ENCODE measurements around the gene PPP1R14C. TPM values are rescaled to one million over a fixed set of nuclear protein-coding genes. Genes with fewer than 3 reads are reported as not detected.
"Not testable (repeated sequence)": the region's sequence is repeated elsewhere in the genome, so short reads cannot be mapped to it uniquely, and the experiment has no call there.

Gene PPP1R14C
- polyA plus RNA-seq, 4 donors = 19.0 to 23.3 (median 21.3) TPM

DNA sequence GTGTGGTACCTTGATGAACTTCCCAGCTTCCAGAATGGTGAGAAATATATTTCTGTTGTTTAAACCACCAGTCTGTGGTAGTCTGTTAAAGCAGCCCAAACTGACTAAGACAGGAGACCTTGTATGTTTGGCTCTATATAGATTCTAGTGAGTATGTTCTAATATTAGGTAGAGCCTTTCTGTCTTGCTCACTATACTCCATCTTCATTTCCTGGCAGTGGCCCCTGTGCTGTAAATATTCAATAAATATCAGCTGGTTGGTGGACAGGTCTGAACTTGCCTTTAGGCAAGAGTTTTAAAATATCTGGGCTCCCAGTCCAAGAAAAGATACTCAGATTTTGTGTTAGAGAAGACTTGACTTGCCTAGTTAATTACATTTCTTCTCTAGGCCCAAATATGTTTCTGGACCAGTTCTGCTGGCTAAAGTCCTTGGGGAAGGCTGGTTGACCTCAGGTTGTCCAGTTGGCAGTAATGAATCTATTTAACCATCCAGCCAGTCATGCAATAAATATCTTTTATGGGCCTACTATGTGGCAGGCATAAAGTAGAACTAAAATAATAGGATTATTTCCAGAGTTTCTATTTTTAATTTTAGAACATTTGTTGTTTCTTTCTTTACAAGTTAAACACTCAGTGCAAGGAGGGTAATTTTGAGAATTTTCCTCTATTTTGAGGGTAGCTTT is 22.3 kb downstream of the PPP1R14C start:
- no peak for DNase-seq (ENCODE audit: low read depth in 4 of 4, low spot score in 2 of 4)

DNA sequence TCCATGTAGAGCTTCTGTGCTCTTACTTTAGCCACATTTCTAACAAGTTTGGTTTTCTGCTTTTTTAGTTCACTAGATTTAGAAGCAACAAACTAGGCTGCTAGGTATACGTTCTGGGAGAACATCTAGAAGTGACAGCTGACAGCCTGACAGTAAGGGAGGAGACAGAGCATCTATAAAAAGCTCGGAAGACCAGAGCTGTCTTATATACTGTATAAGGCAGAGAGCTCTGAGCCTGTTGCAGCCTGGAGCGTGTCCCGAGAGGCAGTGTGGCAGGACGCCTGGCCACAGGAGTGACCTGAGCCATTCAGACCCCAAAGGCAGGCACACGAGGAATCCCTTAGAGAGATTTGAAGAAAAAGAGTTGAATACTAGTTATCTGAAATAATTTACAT is 24.6 kb downstream of the PPP1R14C start:
- no peak for DNase-seq (ENCODE audit: low read depth in 4 of 4, low spot score in 2 of 4)

DNA sequence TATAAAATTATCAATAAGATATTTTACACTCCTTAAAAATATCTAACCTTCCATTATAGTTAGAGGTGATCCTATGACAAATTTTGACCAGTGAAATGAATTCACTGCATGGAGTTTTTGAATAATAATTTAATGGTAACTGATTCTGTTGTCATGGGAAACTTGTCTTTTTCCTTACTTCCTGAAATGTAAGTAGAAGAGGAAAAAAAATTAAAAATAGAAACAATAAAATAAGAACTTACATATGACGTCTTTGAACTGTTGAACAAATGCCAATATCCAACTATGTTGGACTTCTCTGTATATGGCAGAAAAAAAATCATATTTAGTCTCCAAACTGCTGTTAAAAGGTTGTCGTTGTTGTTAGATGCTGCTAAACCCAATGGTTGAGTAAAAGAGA is 26.3 kb downstream of the PPP1R14C start:
- no peak for DNase-seq (ENCODE audit: low read depth in 4 of 4, low spot score in 2 of 4)

DNA sequence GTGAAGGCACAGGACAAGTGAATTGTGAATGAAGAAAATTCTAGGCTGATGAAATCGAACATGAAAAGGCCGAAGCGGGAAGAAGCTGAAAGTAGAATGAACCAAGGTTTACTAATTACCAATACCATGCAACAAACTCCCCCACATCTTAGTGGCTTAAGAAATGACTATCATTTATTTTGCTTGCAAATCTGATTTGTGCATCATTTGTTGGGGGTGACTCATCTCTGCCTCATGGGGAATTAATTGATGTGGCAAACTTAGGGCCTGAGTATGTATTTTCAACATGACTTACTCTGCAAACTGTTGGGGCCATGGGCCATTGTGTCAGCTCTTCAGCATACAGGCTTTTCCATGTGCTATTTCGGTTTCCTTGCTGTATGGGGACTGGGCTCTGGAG is 26.8 kb downstream of the PPP1R14C start:
- no peak for DNase-seq (ENCODE audit: low read depth in 4 of 4, low spot score in 2 of 4)

DNA sequence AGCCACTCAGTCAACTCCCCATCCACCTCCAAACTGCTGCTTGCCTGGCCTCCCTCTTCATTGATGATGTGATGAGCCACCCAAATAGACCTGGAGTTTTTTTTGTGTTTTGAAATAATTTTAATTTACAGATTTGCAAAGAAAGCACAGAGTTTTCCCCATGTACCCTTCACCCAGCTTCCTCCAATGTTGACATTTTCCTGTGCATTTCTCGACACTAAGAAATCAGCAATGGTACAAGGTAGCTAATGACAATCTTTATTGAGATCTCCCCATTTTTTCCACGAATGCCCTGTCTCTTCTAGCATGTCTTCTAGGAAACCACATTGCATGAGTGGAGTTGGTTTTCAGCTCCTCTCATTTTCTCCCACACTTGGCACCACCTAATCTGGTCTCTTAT is 30.1 kb downstream of the PPP1R14C start:
- DNase-seq (ENCODE audit: low read depth in 4 of 4, low spot score in 2 of 4) = no peak

DNA sequence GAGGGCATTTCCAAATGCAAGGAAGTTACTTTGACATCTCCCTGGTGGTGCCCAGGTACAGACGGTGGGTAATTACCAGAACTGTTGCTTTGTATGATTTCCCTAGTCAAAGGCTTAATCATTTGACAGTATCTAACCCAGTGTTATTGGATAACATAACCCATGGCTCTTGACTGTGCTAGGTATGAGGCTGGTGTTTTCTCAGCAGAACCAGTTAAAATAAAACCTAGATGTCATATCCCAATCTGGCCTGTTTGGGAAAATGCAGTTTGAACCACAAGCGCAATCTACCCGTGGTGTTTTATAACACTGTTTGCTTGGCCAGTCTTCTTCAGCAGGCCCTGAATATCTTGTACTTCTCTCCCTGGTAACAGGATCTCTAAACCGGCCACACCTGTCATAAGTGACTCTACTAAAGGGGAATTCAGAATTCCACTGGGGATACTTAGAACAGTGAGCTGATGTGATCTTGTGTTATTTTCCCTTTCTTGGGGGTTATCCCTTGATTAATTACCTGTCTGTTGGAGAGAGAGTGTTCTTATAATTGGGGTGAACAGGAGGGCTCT is 32.8 kb downstream of the PPP1R14C start:
- DNase-seq (ENCODE audit: low read depth in 4 of 4, low spot score in 2 of 4) = no peak

DNA sequence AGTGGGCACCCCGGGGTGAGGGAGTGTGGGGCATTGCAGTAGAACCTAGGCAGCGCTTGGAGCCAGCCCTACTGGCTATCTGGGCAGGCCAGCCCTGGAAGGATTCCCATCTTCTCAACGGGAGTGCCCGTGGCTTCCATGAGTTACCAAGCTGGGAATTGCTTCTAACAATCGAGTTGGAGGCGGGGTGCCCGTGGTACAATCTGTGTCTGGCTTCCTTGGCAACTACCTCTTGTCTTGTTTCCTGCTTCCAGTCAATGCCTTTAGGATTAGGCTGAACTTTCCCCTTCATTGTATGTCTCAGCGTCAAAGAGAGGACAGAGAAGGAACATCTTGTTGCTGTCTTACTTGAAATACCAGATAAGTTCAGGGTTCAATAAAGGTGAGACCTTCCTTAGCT is 33.3 kb downstream of the PPP1R14C start:
- no peak for DNase-seq (ENCODE audit: low read depth in 4 of 4, low spot score in 2 of 4)

DNA sequence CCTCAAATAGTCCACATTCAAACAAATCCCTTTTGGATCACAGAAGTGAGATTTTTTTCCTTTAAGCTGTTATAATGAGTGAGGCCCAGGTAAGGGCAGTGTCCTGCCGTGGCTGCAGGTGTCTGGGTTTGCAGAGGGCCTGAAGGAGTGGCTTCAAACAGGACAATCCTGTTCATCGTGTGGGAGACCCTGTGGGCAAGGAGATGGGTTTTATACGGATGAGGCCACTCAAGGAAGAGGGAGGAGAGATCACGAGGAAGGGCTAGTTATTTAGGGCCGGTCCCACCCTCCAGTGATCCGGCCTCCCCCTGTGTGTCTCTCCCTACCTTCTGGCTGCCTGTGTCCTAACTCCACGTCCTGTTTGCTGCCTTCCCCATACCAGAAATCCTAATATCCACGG is 33.8 kb downstream of the PPP1R14C start:
- DNase-seq (ENCODE audit: low read depth in 4 of 4, low spot score in 2 of 4) = no peak

DNA sequence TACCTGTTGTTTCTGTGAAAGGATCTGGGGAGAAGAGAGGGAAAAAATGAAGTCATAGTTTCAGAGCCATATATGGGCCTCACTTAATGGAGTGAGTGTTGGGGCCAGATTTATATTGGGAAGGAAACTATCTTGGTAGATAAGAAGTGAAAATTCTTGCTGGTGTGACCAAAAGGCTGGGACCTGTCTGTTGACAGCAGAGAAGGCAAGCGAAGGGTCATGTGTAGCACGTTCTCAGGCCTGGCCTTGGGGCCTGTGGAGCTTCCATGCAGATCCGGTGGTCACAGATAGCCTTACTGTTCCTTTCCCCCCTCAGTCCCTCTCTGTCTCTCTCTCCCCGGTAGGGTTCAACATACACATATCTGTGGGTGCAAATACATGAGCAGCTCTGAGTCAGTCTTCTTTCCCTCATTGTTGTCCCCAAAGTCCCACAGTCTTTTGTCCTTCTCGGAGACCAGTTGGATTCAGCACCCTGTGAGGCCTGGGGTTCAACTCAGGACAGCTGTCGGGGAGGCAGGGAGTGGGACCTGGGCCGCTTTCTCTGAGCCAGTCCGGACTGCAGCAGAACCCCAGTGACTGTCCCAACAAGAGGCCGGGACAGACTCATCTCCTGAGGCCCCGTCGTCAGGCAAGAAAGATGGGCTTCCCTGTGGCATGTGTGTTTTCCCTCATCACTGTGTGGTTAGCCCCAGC is 34.6 kb downstream of the PPP1R14C start:
- no peak for DNase-seq (ENCODE audit: low read depth in 4 of 4, low spot score in 2 of 4)

DNA sequence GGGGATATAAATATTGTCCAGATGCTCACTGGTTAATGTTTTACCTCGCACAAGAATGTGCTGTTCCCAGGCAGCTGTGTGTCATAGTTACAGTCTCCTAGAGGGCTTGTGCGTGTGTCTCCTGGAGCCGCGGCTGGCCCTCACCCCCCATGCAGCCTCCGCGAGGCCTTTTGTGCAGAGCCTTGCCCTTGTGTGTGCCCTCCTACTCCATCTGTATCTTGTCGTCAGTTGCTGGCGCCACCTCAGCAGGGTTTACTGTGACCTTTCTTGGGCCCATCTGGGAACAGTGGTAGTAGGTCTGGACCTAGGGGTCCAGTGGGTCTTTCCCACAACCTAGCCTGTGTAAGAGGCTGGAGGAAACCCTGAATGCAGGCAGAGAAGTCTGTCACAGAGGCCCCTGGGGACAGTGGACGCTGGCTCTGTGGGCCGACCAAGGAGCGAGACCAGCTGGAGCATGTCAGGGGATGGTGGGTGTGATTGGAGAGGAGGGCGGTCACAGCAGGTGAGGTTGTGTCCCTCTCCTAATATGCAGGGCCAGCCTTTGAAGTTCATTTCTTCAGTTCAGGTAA is 35.2 kb downstream of the PPP1R14C start:
- peak in 1 of 4 donors; percentile 56 for DNase-seq (ENCODE audit: low read depth in 4 of 4, low spot score in 2 of 4)

DNA sequence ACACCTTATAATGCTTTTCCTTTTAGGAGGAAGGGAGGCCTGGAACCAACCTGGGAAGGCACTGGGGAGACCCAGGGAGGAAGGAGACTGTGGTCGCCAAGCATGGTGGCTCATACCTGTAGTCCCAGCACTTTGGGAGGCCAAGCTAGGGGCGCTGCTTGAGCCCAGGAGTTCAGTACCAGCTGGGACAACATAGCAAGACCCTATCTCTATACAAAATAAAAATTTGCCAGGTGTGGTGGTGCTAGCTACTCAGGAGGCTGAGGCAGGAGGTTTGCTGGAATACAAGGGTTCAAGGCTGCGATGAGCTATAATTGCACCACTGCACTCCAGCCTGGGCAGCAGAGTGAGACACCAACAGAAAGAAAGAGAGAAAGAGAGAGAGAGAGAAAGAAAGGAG is 36.2 kb downstream of the PPP1R14C start:
- DNase-seq (ENCODE audit: low read depth in 4 of 4, low spot score in 2 of 4) = no peak

DNA sequence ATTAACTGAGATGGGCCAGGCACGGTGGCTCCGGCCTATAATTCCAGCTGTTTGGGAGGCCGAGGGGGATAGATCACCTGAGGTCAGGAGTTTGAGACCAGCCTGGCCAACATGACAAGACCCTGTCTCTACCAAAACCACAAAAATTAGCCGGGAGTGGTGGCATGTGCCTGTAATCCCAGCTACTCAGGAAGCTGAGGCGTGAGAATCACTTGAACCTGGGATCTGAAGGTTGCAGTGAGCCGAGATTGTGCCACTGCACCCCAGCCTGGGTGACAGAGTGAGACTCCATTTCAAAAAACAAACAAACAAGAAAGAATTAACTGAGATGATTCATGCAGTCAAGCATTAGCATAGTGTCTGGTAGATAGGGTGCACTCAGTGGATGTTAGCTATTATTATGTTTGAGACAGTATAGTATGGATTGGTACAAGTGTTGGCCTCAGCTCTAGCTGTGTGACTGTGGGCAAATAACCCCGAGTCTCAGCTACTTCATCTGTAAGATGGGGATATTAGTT is 37.1 kb downstream of the PPP1R14C start:
- DNase-seq (ENCODE audit: low read depth in 4 of 4, low spot score in 2 of 4) = not testable (repeated sequence)

DNA sequence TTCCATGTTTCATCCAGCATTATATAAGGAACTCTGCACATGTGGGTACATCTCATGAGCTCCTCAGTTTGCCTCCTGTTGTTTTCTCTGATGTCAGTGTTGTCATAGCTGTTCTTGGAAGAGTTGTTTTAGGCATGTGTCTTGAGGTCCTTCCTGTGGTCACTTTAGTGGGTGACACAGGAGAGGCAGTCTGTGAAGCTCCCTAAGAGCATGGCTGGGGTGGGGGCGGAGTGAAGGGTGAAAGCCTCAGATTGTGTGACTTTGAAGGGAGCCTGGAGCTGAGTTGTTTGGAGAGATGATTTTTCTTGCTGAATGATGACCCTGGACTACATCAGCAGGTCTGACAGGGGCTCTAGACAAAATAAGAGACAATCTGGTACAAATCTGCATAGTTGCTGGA is 37.7 kb downstream of the PPP1R14C start:
- no peak for DNase-seq (ENCODE audit: low read depth in 4 of 4, low spot score in 2 of 4)

DNA sequence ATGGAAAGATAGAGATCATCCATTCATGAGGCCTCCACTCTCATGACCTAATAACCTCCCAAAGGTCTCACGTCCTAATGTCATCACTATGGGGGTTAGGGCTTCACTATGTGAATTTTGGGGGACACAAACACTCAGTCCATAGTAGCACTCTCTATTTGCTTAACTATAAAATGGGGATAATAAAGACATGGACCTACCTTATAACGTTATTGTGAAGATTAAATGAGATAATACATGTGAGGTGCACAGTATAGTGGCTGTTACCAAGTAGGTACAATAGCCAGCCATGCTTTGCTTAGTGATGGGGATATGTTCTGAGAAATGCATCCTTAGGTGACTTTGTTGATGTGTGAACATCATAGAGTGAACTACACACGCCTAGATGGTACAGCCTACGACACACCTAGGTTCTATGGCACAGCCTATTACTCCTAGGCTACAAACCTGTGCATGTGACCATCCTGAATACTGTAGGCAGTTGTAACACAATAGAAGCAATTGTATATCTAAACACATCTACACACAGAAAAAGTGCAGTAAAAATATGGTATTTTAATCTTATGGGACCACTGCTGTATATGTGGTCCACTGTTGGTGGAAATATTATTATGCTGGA is 39.7 kb downstream of the PPP1R14C start:
- no peak for DNase-seq (ENCODE audit: low read depth in 4 of 4, low spot score in 2 of 4)

DNA sequence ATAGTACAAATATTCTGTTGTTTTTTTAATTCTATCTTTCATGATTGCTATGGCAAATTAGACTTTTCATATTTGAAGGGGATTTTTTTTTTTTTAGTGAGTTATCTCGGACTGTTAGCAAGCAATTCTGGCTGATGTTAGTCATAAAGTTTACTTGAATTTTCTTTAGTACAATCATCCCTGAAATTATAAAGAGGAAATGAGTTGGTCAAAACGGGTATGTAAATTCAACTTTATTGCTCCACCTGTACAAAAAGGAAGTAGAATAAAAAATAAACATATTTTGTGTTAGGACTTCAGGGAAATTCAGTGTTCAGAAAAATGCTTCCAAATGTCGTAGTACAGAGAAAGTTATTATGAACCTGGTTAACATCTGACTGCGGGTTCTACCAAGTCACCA is 40.3 kb downstream of the PPP1R14C start:
- DNase-seq (ENCODE audit: low read depth in 4 of 4, low spot score in 2 of 4) = no peak

DNA sequence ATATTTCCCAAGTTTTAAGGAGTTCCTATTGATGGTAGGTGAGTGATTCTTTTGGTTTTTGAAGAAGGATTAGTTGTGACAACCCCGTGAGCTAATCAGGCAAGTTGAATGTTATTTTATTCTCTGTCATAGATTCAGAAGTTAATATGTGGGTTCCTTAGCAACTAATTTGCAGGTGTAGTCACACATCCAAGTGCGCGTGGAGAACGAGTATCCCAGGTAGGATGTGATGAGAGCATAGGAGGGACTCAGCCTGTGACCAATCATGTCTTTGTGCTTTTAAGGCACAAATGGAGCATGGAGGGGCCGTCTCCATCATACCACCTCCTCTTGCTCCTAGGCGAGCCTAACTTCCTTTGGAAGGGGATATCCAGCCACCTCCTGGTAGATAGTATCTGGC is 41.1 kb downstream of the PPP1R14C start:
- no peak for DNase-seq (ENCODE audit: low read depth in 4 of 4, low spot score in 2 of 4)

DNA sequence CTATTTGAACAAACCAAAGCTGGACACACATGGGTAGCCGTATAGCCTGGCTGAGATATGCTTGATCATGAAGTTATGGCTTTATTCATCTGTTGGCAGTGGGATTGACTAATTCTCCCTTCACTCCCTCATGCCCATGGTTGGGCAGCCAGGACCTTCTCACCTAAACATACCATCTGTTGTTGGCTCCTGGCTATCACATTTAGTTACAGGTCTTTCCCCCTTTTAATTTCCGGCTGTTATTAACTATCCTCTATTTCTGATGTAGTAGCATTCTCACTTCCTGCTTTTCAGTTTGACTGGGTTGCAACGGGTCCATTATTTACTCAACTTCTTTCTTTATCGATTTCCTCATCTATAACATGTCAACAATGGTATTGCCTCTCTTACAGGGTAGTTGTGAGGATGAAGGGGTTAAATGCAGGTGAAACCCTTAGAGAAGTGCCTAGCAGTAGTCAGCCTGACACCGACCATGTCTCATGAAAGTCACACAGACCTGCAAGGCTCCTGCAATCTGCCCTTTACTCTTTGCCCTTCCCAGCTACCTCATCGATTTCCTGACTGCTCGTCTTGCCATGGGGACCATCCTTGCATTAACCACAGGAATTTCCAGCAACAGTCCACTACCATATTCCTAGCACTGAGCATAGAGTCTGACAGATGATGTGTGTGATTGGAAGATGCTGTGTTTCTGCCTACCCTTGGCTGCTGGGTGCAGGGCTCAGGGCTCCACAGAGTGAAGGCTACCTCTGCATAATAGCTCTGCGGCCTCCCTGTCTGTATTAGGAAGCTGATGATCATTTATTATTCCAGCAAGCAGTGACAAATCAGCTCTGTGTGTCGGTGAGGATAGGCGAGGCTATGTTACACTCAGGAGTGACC is 42.2 kb downstream of the PPP1R14C start:
- DNase-seq (ENCODE audit: low read depth in 4 of 4, low spot score in 2 of 4) = no peak

DNA sequence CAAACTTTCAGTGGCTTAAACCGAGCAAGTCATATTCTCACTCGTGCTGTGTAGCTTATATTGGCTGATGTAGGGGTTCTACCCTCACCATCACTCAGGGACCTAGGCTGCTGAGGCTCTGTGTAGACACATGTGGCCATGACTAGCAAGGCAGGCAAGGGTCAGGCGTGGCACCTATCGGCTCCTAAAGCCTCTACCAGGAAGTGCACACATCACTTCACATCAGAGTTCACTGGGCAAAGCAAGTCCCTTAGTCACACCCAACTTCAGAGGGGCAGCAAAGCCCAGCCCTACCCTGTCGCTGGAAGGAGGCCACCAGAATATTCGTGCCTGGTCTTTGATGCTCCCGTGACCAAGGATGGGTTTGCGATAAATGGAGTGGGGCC is 42.9 kb downstream of the PPP1R14C start:
- DNase-seq (ENCODE audit: low read depth in 4 of 4, low spot score in 2 of 4) = no peak

DNA sequence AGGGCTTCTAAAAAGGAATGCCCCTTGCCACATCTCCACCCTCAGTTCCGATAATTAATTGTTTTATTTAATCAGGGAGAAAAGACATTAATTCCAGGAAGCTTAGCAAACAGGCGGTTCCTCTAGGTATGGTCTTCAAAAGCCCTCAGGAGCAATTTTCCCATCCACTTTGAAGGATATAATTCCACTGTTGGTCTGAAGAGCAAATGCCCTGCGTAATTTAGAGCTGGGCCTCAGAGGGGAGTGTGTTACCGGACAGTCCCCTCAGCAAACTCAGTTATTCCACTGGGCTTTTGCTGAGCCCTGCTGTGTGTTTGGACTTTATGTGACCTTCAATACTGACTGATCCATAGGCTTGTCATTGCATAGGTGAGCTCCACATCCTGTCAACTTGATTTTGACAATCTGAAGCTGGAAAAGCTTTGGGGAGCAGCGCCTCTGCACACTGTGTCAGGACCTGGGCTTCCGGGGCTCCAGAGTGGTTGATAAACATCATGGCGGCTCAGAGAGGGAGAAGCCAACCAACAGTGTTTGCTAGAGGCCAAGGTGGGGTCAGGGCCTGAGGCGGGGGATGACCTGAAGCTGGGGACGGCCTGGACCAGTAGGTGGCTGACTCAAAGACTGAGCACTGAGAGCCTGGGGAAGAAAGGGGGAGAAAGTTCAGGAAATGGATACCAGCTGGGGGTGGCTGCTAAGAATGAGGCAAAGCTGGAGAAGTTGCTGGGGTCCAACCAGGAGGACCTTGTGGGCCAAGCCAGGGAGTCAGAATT is 43.5 kb downstream of the PPP1R14C start:
- no peak for DNase-seq (ENCODE audit: low read depth in 4 of 4, low spot score in 2 of 4)
